ENCODE measurements around the gene LHX4.

Gene LHX4

DNA sequence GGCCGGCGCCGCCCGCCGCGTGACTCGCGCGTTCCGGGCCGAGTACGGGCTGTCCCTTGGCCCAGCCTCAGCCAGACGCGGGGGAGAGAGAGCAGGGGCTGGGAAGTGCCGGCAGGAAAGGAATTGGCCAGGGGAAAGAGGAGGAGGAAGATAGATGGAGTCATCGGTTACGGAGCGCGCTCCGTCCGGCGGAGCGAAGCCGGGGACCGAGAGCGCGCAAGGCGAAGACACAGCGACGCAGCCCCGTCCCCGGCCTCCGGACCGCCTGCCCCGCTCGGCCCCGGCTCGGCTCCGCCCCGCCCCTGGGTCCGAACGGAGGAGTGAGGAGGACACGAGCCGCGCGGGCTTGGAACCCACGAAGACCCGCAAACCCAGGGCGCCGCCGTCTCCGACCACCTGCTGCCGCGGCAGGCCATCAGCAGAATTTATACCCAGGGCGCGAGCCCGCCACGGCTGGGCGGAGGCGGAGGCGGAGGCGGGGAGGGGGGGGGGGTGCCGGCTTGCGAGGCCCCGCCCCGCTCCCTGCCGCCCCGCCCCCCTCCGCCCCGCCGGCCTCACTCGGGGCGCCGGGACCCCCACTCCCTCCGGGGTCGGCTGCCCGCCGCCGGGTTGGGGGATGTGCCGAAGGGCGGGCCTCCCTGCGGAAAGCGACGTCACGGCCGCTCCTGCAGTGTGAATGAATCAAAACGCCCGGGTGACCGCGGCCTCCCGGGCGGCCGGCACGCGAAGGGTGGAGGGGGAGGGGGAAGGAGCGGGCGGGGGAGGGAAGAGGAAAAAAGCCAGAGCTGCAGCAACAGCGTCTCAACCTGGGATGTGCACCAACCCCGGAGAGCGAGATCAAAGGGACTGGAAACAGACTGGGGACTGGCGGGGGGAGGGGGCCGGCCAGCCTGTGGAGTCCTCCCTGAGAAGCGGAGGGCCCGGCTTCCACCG lies at the start of gene LHX4:
LHX4 (plus strand) TSS at position 782 of the 933 bp plus-strand sequence. CDS start 266 bp downstream, outside the sequence.
- peak; percentile 55 for DNase-seq

DNA sequence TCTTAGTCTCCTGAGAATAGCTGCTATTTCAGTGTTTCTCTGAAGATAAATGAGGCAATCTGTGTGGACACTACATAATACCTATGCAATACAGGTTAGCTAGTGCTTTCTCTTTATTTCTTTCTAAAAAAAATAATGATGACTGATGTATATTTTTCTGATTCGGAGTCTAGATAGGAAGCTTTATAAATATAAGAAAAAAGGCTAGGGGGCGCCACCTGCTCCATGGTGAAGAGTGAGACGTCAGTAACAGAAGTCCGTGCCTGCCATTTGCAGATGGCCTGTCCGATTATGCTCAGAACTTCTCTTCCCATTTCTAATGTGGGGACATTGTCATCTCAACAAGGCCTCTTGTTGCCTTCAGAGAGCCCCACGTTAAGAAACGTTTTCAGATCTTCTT lies 49.0 kb upstream of the LHX4 start:
- peak; percentile 62 for DNase-seq

DNA sequence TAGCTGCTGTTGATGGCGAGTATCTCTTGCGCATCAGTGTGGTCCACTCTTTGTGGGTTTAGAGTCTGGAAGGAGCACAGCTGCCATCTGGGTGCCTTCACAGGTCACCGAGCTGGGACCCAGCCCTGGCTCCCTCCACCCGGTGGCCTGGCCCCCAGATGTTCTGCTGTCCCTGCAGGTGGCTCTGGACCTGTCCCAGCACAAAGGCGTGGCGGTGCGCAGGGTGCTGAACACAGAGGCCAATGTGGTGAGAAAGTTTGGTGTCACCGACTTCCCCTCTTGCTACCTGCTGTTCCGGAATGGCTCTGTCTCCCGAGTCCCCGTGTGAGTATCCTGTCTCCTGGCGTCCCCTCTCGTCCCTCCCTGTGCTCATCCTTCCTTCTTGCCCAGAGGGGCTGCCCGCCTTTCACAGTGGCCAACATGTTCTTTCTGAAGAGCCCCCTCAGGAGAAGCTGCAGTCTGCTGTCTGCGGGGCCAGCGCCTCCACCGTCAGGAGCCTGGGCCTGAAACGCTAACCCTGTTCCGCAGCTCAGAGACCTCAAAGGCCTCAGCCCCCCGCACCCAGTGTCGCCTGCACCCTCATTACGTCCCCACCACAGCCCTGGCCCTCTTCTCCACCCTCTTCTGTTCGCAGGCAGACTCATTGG lies 47.9 kb upstream of the LHX4 start:
- no peak for DNase-seq

DNA sequence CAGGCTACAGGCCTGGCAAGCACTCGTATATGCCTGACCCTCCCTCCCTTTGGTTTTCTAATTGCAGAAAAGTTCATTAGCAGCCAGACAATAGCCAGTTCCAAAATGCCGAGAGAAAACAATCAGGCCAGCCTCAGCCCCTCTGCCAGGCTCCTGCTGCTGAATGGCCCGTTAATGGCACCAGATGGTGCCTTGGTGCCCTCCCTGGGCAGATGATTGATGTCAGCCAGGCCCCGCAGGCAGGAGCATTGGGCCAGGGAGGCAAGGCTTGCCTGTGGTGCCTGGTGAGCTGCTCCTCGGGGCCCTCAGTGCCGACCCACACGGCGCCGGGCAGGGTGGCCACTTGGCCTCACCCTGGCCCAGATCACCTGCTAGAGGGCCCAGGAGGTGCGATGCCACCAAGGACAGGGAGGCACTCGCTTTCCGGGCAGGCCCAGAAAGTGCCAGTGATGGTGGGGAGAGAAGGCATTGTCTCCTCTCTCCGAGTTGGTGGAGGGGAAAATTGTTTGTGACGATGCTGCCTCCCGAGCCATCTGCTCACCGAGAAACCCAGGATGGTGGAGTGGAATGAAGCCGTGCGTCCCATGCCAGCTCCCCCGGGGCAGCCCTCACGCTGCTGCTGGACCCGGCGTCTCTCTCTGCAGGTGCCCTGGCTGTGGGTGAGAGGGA lies 47.3 kb upstream of the LHX4 start:
- DNase-seq = no peak

DNA sequence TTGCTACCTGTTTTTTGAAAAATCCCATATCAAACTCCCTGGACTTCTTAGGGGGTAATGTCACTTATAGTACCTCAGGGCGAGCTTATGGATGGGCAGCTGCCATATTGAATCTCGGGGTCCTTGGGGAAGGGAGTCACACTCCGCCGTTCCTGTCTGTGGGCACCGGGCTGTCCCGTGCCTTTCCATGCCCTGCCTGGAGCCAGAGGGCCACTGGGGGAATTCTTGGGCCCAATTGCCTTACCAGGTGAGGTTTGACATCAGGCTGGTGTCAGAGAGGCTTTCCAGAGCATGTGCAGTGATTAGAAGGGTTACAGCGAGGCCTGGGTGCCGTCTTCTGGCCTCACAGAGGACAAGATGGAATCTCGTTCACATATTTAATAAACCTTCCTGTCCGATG lies 46.6 kb upstream of the LHX4 start:
- DNase-seq = no peak

DNA sequence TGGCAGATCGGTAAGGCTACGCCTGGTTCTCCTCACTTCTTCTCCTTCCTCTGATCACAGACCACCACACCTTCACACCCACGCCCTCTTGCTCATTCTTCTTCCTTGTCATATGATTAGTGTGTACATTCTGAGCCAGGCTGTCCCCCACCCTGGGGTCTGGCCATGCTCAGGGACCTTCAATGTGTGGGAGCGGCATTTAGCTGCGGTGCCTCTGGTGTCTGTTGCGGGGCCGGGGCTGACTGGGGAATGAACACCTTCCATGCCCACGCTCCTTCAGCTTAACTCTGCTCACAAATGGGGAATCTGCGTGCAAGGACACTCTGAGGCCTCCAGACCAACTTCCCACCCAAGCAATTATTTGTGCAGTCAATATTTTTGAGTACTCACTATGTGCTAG lies 46.0 kb upstream of the LHX4 start:
- DNase-seq = no peak

DNA sequence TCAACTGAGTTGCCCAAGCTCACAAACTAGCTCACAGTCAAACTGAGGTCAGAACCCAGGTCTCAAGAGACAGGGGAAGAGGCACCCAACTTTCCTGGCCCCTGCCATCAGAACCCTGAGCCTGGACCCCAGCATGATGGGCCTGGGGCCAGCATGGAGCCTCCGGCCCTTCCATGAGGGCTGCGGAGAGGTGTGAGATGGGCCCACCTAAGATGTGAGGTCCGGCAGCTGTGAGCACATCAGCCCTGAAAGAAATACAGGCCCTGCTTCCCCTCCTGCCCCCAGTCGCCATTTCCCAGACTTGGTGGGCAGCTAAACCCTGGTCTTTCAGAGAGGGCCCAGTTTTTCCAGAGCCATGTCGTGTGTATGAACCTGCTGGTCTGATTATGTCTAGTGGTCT lies 44.8 kb upstream of the LHX4 start:
- DNase-seq = no peak

DNA sequence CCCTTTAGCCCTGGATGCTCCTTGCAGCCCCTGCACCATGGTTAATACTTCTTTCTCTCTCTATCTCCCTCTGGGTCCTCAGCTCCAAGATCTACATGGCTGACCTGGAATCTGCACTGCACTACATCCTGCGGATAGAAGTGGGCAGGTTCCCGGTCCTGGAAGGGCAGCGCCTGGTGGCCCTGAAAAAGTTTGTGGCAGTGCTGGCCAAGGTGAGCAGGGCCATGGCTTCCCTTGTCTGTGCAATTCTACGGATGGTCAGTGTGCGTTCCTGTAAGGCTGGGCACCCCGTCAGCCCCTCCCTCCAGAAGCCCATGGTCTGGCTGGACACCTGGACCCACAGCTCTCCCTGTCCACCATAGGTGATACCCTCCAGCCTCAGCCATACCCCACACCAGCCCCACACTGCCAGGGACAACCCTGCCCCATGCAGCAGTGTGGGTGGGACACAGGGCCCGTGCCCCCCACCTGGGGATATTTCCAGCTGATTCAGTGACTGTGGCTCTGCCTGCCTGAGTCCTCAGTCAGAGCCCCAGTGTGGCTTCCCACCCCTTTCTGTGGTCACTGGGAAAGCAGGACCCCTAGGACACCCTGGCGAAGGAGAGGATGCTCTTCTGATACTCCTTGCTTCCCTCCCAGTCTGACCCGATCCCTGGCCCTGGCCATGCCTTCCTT lies 44.0 kb upstream of the LHX4 start:
- DNase-seq = no peak

DNA sequence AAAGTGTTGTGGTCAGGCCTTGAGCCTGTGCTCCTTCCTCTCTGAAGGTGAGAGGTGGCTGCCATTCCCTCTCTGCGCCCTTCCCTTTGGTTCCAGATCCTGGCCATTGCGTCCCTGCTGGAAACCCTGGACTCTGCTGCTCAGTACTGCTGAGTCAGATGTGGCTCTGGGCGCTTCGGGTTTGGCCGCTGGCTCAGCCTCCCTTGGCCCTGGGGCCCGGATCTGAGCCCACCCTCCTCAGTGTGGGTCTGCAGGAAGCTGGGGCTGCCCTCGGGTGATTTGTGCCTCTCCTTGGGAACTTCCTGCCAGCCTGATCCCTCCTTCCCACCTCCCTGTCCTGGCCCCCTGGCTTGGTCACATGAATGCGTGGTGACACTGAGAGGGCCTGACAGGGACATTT lies 43.2 kb upstream of the LHX4 start:
- DNase-seq = no peak

DNA sequence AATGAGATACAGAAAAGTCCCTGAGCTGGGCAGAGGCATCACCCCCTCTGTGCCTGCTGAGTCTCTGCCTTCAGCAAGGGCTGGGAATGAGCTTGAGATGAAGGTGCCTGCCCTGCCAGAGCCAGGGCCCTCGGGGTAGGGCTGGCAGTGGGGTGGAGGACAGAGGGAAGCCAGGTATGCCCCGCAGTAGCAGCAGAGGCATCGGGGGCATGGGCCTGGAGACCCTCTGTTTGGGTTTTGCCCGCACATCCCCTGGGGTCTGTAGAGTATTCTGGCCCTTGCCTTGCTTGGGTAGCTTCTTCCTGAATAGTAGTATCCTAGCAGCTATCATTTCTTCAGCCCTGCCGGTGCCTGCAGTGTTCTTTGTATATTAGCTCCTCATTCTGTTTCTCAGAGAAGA lies 42.4 kb upstream of the LHX4 start:
- DNase-seq = no peak

DNA sequence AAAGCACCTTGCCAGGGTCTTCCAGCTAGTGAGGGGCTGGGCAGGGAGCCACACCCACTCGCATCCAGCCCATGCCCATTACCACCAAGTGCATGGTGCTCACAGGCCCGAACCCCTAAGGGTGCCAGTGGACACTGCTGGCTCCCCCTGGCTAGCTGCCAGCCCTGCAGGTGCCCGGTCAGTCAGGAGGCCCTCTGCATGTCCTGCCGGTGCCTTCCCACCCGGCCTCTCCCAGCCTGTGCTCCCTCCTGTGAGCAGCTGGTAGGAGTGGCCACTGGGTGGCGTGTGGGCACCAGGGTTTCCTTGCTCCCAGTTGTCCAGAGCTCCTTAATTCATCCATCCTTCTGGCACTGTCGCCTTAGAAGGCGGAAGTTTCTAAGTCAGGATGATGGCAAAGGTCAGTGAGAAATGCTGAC lies 42.0 kb upstream of the LHX4 start:
- DNase-seq = peak; percentile 63

DNA sequence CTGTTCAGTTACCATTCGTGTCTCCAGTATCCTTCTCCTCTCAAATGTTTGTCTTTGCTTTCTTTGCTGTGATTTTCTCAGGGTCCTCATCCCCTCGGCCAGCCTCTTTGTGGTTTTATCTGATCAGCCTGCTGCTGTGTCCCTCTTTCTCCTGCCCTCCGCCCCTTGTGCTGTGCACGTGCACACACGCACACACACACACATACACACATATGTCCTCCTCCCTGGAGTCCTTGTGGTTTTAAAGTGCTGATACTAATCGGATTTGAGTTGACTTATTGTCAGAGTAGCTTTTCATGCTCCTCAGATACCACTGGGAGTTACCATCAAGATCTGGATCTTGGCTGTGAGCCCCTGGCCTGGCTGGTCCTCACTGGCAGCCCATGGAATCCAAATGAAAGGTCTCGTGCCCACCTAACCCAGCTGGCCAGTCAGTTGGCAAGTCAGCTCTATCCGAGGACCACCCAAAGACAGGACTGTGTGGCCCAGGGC lies 41.3 kb upstream of the LHX4 start:
- peak; percentile 70 for DNase-seq

DNA sequence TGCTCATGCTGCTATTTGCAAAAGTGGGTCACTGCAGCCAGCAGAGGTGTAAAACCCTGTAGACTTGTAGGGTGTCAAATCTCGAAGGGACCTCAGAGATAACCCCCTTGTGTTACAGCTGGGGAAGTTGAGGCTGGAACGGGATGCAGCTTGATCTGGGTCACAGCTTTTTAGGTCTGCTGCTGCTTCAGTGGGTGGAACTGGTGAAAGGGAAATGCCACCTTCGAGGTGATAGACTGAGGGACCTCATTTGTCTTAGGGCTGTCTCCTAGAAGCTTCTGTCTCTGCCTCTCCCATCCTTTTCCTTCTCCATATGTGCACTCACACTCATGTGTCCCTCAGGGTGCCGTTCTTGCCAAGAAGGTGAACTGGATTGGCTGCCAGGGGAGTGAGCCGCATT lies 40.0 kb upstream of the LHX4 start:
- DNase-seq = no peak

DNA sequence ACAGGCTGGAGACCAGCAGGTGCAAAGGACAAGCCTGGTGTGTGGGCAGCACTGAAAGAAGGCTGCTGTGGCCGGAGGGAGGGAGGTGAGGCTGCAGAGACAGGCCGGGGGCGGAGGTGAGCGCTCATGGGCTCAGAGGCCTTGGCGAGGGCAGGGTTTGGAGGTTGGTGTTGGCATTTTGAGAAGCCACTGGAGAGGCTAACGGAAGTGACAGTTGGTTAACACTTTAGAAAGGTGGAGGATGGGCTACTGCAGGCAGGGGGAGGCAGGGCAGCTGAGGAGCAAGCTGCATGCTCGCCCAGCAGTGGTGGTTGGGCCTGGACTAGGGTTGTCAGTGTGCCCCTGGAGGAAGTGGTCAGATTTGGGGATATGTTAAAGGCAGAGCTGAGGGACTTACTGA lies 37.9 kb upstream of the LHX4 start:
- peak; percentile 54 for DNase-seq

DNA sequence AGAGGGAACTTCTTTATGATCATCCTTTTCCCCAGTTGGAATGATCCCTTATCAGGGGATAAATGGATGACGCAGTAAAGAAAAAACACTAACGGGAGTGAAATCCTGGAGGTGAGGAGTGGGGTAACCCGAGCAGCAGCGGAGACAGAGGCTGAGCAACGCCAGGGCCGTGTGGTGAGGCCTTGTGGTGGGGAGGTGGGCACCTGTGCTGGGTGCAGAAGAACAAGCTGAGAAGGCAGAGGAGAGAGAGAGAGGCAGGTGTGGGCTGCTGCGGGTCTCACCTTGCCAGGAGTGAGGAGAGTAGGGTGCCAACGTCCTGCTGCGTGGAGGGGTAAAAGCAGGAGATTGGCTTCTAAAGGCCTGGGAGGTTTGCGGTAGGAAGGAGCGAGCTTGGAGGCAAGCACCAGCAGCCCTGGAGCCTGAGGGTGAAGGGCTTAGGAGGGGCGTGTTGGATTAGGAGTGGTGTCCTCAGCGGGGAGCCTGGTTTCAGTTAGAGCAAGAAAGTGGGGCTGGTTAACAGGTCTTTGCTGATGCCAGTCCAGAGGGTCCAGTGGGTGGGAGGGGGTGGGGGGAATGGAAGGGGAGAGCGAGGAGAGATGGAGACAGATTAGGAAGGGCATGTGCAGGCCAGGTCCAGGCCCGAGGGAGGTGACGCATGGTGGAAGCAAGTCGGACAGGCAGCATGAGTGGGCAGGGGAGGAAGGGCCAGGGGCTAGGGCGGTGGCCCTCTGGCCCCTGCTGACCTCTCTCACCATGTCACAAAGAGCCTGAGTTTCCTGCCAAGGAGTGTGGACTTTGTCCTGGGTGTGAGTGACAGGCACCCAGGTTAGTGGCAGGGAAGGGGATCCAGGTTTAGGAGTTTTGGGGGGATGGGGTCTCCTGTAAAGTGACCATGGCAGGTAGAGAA lies 36.7 kb upstream of the LHX4 start:
- no peak for DNase-seq

DNA sequence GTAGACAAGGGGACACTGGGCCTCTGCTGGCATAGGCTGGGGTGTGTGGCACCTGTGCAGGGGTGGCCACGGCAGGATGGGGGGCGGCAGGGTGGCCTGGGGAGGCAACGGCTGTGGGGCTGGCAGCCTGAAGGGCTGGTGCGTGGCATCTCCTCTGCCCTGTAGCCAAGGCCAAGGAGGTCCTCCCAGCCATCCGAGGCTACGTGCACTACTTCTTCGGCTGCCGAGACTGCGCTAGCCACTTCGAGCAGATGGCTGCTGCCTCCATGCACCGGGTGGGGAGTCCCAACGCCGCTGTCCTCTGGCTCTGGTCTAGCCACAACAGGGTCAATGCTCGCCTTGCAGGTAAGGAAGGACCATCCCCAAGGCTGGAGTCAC lies 36.0 kb upstream of the LHX4 start:
- DNase-seq = no peak

DNA sequence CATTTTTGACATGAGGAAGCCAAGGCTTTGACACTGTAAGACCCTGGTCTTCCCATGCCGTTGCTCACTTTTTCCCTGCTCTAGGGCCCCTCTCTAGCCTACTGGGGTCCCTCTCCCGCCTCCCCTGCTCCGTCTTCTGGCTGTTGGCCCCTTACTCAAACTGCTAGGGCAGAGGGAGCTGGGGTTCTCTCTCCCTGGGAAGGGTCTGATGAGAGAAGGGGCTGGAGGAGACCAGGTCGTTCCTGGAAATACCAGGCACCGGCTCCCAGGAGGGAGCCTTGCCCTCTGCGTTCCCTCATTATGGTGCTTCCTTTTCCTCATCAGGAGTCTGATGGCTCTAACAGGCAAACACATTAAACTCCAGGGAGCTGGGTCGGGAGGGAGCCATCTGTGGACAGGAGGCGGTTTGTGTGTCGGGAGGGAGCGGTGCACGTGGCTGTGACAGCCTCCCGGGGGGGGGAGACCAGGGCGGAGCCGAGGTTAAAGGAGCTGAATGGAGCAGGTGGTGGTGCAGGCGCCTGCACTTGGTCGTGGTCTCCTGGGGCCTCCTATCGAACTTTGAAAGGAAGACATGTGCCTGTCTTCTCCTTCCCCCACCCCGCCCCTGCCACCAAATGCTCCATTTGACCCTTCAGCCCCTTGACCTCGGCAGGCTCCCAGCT lies 35.4 kb upstream of the LHX4 start:
- peak; percentile 52 for DNase-seq

DNA sequence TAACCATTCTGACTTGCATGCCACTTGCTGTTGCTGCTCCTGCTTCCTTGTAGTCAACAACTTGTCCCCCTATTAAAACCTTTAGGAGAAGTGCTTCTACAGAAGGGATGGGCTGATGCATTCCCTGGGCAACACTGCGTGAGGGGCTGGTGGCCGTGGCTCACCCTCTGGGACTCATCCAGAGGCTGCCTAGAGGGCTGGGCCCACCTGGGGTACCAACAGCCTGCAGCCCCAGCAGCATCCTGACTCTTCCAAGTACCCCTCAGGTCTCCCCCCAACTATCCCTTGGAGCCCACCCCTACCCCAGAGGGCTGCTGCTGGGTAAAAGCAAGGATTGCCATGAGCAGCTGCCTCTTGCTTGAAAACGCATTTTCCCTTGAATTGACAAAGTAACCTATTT lies 34.7 kb upstream of the LHX4 start:
- DNase-seq = no peak

DNA sequence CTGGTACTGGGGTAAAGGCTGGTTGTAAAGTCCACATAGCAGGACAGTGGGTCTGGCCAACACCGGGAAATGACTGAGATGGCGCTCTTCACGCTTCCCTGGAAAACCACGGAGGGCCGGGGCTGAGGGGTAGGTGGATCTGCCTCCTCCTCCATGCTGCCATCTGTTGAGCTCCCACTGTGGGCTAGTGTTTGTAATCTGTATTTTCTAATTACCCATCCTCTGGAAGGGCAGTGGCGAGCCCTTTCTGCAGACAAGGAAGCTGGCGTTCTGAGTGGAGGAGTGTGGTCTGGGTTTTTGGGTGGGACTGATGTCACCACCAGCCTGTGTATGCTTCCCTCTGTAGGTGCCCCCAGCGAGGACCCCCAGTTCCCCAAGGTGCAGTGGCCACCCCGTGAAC lies 34.1 kb upstream of the LHX4 start:
- no peak for DNase-seq

DNA sequence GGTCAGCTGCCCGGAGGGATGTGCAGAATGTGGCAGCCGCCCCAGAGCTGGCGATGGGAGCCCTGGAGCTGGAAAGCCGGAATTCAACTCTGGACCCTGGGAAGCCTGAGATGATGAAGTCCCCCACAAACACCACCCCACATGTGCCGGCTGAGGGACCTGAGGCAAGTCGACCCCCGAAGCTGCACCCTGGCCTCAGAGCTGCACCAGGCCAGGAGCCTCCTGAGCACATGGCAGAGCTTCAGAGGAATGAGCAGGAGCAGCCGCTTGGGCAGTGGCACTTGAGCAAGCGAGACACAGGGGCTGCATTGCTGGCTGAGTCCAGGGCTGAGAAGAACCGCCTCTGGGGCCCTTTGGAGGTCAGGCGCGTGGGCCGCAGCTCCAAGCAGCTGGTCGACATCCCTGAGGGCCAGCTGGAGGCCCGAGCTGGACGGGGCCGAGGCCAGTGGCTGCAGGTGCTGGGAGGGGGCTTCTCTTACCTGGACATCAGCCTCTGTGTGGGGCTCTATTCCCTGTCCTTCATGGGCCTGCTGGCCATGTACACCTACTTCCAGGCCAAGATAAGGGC lies 33.5 kb upstream of the LHX4 start:
- no peak for DNase-seq

DNA sequence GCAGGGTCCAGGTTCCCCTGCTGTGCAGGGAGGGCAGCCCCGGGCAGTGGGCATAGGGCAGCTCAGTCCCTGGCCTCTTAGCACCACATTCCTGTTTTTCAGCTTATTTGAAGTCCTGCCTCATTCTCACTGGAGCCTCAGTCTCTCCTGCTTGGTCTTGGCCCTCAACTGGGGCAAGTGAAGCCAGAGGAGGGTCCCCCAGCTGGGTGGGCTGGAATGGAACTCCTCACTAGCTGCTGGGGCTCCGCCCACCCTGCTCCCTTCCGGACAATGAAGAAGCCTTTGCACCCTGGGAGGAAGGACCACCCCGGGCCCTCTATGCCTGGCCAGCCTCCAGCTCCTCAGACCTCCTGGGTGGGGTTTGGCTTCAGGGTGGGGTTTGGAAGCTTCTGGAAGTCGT lies 32.8 kb upstream of the LHX4 start:
- DNase-seq = no peak

All from hematopoietic multipotent progenitor cell treated with erythropoietin and hydrocortisone succinate and interleukin-3 and kit ligand, for 4 days (in vitro differentiated cells).